KMS-11 (cell line): ENCODE results near the gene NOX5.

ENCODE experiments used
- H2AFZ ChIP-seq: fragments of 200-600 bp; sonication (generic); 2 replicates; pipeline ENCODE4 v1.6.1; 2016; ENCODE audit warnings: antibody characterized with exemption, mixed run types, low read depth
- H3K27ac ChIP-seq: fragments of 200-600 bp; sonication (generic); 2 replicates; pipeline ENCODE4 v1.6.1; 2016; ENCODE audit warnings: mild to moderate bottlenecking, mixed run types
- H3K27me3 ChIP-seq: fragments of 200-600 bp; sonication (generic); 2 replicates; pipeline ENCODE4 v1.6.1; 2017; ENCODE audit warnings: mild to moderate bottlenecking, low read depth, mixed run types, moderate library complexity; ENCODE audit not compliant: insufficient read depth
- H3K36me3 ChIP-seq: fragments of 200-600 bp; sonication (generic); 2 replicates; pipeline ENCODE4 v1.6.1; 2017; ENCODE audit warnings: mild to moderate bottlenecking, mixed run types; ENCODE audit not compliant: insufficient read depth
- H3K4me1 ChIP-seq: fragments of 200-600 bp; sonication (generic); 2 replicates; pipeline ENCODE4 v1.6.1; 2016; ENCODE audit warnings: mild to moderate bottlenecking, low read depth, mixed run types; ENCODE audit not compliant: poor library complexity, severe bottlenecking
- H3K4me2 ChIP-seq: fragments of 200-600 bp; sonication (generic); 2 replicates; pipeline ENCODE4 v1.7.0; 2016; ENCODE audit warnings: mild to moderate bottlenecking, mixed run types
- H3K4me3 ChIP-seq: fragments of 200-600 bp; sonication (generic); IDR thresholded peaks from 2 replicates; pipeline ENCODE4 v1.6.1; 2017; ENCODE audit warnings: low read depth, low read length, mixed read lengths; ENCODE audit not compliant: insufficient read depth
- H3K79me2 ChIP-seq: fragments of 200-600 bp; sonication (generic); 2 replicates; pipeline ENCODE4 v1.6.1; 2016; ENCODE audit warnings: low read depth, mixed run types; ENCODE audit not compliant: insufficient read depth
- H3K9ac ChIP-seq: fragments of 200-600 bp; sonication (generic); 2 replicates; pipeline ENCODE4 v1.6.1; 2016; ENCODE audit warnings: mild to moderate bottlenecking, mixed run types
- H4K20me1 ChIP-seq: fragments of 200-600 bp; sonication (generic); 2 replicates; pipeline ENCODE4 v1.6.1; 2016; ENCODE audit warnings: mild to moderate bottlenecking, mixed run types; ENCODE audit not compliant: insufficient read depth
- TF ChIP-seq, protein P1 (sequence below): fragments of 200-600 bp; sonication (generic); conservative IDR thresholded peaks from 2 replicates; pipeline ENCODE4 v1.6.1; 2017; ENCODE audit warnings: low read depth, mild to moderate bottlenecking, antibody characterized with exemption, low read length, moderate library complexity, mixed read lengths

NOX5 gene

DNA sequence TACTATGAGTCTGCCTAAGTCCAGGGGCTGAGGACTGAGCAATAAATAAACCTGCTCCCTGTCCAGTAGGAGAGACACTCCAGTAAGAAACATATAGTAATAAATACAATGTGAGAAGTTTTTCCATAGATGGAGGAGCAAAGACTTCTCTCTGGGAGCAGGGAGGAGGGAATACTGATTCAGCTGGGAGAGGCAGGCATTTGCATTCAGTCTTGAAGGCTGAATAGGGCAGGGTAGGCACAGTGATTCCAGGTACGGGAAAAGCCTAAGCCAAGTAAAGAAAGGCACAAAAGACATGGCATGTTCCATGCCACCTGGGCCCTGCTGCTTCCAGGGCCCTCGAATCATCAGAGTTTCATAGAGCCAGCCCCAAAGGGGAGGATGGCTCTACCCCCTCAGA lies 86.3 kb downstream of the NOX5 start:
- Histone ChIP-seq H3K79me2 (no peaks in the 10 kb centered on the region), H3K4me3 (no peak overlapping the region), H3K27ac (no peak overlapping the region), H4K20me1 (no peaks in the 10 kb centered on the region), H3K27me3 (no peaks in the 10 kb centered on the region), H2AFZ (no peak overlapping the region), H3K4me2 (no peak overlapping the region), H3K36me3 (no peaks in the 10 kb centered on the region), H3K4me1 (no peaks in the 10 kb centered on the region), H3K9ac (no peak overlapping the region)
- TF ChIP-seq, protein P1, sequence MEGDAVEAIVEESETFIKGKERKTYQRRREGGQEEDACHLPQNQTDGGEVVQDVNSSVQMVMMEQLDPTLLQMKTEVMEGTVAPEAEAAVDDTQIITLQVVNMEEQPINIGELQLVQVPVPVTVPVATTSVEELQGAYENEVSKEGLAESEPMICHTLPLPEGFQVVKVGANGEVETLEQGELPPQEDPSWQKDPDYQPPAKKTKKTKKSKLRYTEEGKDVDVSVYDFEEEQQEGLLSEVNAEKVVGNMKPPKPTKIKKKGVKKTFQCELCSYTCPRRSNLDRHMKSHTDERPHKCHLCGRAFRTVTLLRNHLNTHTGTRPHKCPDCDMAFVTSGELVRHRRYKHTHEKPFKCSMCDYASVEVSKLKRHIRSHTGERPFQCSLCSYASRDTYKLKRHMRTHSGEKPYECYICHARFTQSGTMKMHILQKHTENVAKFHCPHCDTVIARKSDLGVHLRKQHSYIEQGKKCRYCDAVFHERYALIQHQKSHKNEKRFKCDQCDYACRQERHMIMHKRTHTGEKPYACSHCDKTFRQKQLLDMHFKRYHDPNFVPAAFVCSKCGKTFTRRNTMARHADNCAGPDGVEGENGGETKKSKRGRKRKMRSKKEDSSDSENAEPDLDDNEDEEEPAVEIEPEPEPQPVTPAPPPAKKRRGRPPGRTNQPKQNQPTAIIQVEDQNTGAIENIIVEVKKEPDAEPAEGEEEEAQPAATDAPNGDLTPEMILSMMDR, result no peak

DNA sequence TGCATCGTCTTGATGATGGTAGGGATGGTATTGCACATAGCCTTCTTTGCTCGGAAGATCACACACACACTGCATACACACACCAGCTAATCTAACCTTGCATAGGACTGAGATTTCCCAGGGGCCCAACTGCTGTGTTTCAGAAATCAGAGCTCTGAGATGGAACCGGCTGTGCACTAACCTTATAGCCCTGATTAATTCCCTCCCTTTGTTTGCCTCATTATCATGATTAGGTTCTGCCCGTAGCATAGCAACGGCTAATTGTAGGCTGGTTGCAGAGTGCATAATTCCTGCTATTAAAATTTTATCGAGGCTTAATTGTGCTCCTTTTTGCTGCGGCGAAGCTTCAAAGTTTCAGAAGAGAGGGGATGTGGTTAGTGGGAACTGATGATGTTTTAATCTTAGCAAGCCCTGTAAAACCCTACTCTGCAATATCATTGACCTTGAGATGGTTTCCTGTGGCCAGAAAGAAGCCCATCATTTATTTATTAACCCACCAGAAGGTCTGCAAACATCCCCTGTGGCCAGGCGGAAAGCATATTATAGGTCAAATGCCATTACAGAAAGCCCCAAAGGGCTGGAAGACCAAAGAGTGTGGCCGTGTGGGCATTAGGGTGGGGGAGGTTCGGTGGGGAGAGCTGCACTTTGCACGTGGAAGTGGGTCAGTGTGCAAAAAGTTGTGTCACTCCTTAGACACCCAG lies 89.7 kb downstream of the NOX5 start:
- no peaks in the 10 kb centered on the region for H3K4me1 ChIP-seq
- no peak overlapping the region for H3K4me2 ChIP-seq
- H3K79me2 ChIP-seq, result no peaks in the 10 kb centered on the region
- H3K9ac ChIP-seq, result no peak overlapping the region
- no peaks in the 10 kb centered on the region for H3K27me3 ChIP-seq
- no peaks in the 10 kb centered on the region for H3K36me3 ChIP-seq
- H3K4me3 ChIP-seq, result no peak overlapping the region
- H2AFZ ChIP-seq, result no peak overlapping the region
- H3K27ac ChIP-seq, result no peak overlapping the region
- H4K20me1 ChIP-seq, result no peaks in the 10 kb centered on the region
- TF ChIP-seq, protein P1, result no peak

DNA sequence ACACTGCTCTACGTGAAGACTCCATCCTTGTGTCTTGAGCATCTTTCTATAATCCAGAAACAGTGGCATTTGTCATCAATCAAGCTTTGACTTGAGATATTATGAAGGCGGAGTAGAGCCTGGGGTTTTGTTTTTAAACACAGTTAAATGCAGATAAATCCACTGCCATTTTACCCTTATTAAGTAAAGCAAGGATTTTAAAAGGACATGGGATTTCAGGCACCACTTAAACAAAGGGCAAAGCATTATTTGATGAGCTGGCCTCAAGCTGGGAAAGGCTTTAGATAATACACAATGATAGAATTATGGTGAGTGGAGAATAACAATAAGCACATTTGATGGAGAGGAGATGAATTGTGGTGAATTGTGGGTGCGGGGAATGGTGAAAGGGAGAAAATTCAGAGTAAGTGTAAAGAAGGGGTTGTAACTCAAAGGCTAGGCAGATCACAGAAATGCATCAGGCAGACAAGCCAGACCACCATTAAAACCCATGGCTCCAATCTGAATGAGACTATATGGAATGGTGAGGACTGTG lies 91.0 kb downstream of the NOX5 start:
- TF ChIP-seq, protein P1, result no peak
- H3K4me2 ChIP-seq, result no peak overlapping the region
- no peaks in the 10 kb centered on the region for H3K4me1 ChIP-seq
- no peaks in the 10 kb centered on the region for H3K79me2 ChIP-seq
- H3K27ac ChIP-seq, result no peak overlapping the region
- H3K27me3 ChIP-seq, result no peaks in the 10 kb centered on the region
- no peak overlapping the region for H2AFZ ChIP-seq
- H3K4me3 ChIP-seq, result no peak overlapping the region
- no peaks in the 10 kb centered on the region for H4K20me1 ChIP-seq
- H3K36me3 ChIP-seq, result no peaks in the 10 kb centered on the region
- H3K9ac ChIP-seq, result no peak overlapping the region

DNA sequence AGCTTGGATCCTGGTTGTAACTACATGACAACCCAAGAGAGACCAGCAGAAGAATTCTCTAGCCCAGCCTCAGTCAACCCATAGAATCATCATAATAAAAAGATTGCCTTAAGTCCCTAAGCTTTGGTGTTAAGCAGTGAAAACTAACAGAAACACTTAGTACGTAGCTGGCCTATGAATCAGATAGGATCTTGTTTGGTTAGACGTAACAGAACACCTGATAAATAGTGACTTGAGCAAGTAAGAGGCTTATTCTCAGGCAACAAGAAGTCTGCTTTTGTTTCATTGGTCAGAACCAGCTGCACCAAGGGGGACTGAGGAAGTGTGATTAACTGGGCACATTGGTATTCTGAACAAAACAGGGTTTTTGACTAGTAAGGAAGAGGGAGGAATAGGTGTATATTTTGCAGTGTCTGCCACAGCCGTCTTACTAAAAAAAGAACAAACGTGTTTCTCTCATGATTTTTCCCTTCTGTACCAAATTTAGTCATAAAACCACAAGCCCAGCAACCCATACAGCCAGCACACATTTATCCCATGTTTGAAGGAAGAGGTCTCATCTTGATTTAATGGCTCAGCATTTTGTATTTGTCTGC lies 92.6 kb downstream of the NOX5 start:
- no peak overlapping the region for H3K4me3 ChIP-seq
- H2AFZ ChIP-seq, result no peak overlapping the region
- H3K27me3 ChIP-seq, result no peaks in the 10 kb centered on the region

More for the DNA sequence above, 92.6 kb downstream of the NOX5 start:
- Histone ChIP-seq H3K79me2 (no peaks in the 10 kb centered on the region), H3K36me3 (no peaks in the 10 kb centered on the region), H3K27ac (no peak overlapping the region), H3K4me1 (no peaks in the 10 kb centered on the region), H3K4me2 (no peak overlapping the region), H3K9ac (no peak overlapping the region), H4K20me1 (no peaks in the 10 kb centered on the region)
- TF ChIP-seq, protein P1, result no peak
